ENCODE measurements around the gene CALCOCO2. TPM values are rescaled to one million over a fixed set of nuclear protein-coding genes. Genes with fewer than 3 reads are reported as not detected.

CALCOCO2 gene
- total and polyA plus RNA-seq, 2 of the 13 experiments (the other 11 are each of a cell fraction or from before 2014, with no cell fraction given): 72.9 to 111 TPM

- TF ChIP-seq GABPB1 (CRISPR knock-in tag; IDR thresholded peaks at IDR 0.05): no peak
- peak; percentile 54; the same call in 1 of the 2 replicates for TF ChIP-seq ZSCAN30 (CRISPR knock-in tag; IDR thresholded peaks at IDR 0.05)
- TF ChIP-seq ZNF704 (CRISPR knock-in tag; IDR thresholded peaks at IDR 0.05; ENCODE audit: borderline replicate concordance): no peak; the same call in 1 of the 2 replicates
- 0 out of 2 replicates have a peak, but pooled peaks have one; percentile 54 for TF ChIP-seq ZNF557 (CRISPR knock-in tag; IDR thresholded peaks at IDR 0.05)
- no peak for TF ChIP-seq EED (CRISPR knock-in tag; IDR thresholded peaks at IDR 0.05)
- TF ChIP-seq DMTF1 (CRISPR knock-in tag; IDR thresholded peaks at IDR 0.05): no peak
- peak; percentile 49 for TF ChIP-seq ZEB1 (IDR thresholded peaks at IDR 0.05; ENCODE audit: insufficient replicate concordance, low read depth)
- TF ChIP-seq DMAP1 (CRISPR knock-in tag; IDR thresholded peaks at IDR 0.05): peak; percentile 52; the same call in 1 of the 2 replicates
- TF ChIP-seq ZNF564 (CRISPR knock-in tag; IDR thresholded peaks at IDR 0.05): no peak
- peak; percentile 53; the same call in 1 of the 2 replicates for TF ChIP-seq ELF3 (CRISPR knock-in tag; IDR thresholded peaks at IDR 0.05)
- 0 out of 2 replicates have a peak, but pooled peaks have one; percentile 7 for TF ChIP-seq CREB1 (IDR thresholded peaks at IDR 0.05)
- TF ChIP-seq CREB1 (CRISPR knock-in tag; IDR thresholded peaks at IDR 0.05): peak; percentile 80
- TF ChIP-seq ETV6 (CRISPR knock-in tag; conservative IDR thresholded peaks at IDR 0.05): no peak
- no peak for TF ChIP-seq ZFP36 (IDR thresholded peaks at IDR 0.05; ENCODE audit: borderline replicate concordance, low read depth, low read length, partially characterized antibody)
- peak; percentile 90; the same call in 1 of the 2 replicates for TF ChIP-seq ZNF512B (CRISPR knock-in tag; IDR thresholded peaks at IDR 0.05; ENCODE audit: borderline replicate concordance)
- TF ChIP-seq ZSCAN12 (CRISPR knock-in tag; IDR thresholded peaks at IDR 0.05): 0 out of 2 replicates have a peak, but pooled peaks have one; percentile 51
- no peak for TF ChIP-seq SRSF9 (IDR thresholded peaks at IDR 0.05; ENCODE audit: borderline replicate concordance, insufficient read depth, low read depth, low read length, poor library complexity, severe bottlenecking)
- no peak for TF ChIP-seq ZNF138 (CRISPR knock-in tag; IDR thresholded peaks at IDR 0.05; ENCODE audit: low read depth)
- TF ChIP-seq ZNF703 (CRISPR knock-in tag; IDR thresholded peaks at IDR 0.05; ENCODE audit: borderline replicate concordance): peak; percentile 54
- TF ChIP-seq NFKB2 (CRISPR knock-in tag; IDR thresholded peaks at IDR 0.05; ENCODE audit: borderline replicate concordance): no peak
- TF ChIP-seq XRCC5 (optimal IDR thresholded peaks at IDR 0.05; ENCODE audit: low read length): no peak
- peak; percentile 39 for TF ChIP-seq ZNF18 (CRISPR knock-in tag; IDR thresholded peaks at IDR 0.05; ENCODE audit: insufficient replicate concordance)
Observed at GRCh38 chr17:48795444-48796162, 35.2 kb upstream of the CALCOCO2 start (continued).
